ENCODE measurements around the gene WDR13. TPM values are rescaled to one million over a fixed set of nuclear protein-coding genes. Genes with fewer than 3 reads are reported as not detected.

WDR13 gene
- 89.5 and 94.5 TPM in 2 replicates for total RNA-seq

GRCh38 chrX:48597353-48598264 lies at the start of gene WDR13:
Gene WDR13 (plus strand): TSS chrX:48597492. CDS start chrX:48597997, 505 bp downstream.

GRCh38 chrX:48574270-48575266 lies 22.7 kb upstream of the WDR13 start, which contains the start of gene RBM3:
Gene RBM3 (plus strand): TSS chrX:48574484. CDS start chrX:48575181, 697 bp downstream.

Small RNA genes within 50 kb of the gene (small RNA-seq; reads per million reads assigned to genes)
- gene MRPL32P1, result not detected

Other genes starting within 250 kb of the WDR13 start
- not detected in 2 replicates for gene SSX3, start 240.8 kb upstream of the WDR13 start, total RNA-seq
- not detected in 2 replicates for gene SSX4, start 214.0 kb upstream of the WDR13 start, total RNA-seq
- not detected in 2 replicates for gene SSX4B, start 185.5 kb upstream of the WDR13 start, total RNA-seq
- gene SLC38A5, start 127.2 kb upstream of the WDR13 start, total RNA-seq, result 21.3 and 26.4 TPM in 2 replicates
- 38.6 and 38.9 TPM in 2 replicates for gene FTSJ1, start 121.3 kb upstream of the WDR13 start, total RNA-seq
- 8.6 and 12.2 TPM in 2 replicates for gene PORCN, start 88.5 kb upstream of the WDR13 start, total RNA-seq
- 33.8 and 37.8 TPM in 2 replicates for gene EBP, start 75.7 kb upstream of the WDR13 start, total RNA-seq
- gene TBC1D25, start 57.8 kb upstream of the WDR13 start, total RNA-seq, result 7.2 and 7.8 TPM in 2 replicates
- 362 and 640 TPM in 2 replicates for gene RBM3, start 23.0 kb upstream of the WDR13 start, total RNA-seq
- 0.11 and 0.13 TPM in 2 replicates for gene WAS, start 86.3 kb downstream of the WDR13 start, total RNA-seq
- 2.6 and 3.5 TPM in 2 replicates for gene SUV39H1, start 99.2 kb downstream of the WDR13 start, total RNA-seq
- not detected in 2 replicates for gene GLOD5, start 164.3 kb downstream of the WDR13 start, total RNA-seq
- gene GATA1, start 189.1 kb downstream of the WDR13 start, total RNA-seq, result not detected in 2 replicates
- 24.8 and 27.5 TPM in 2 replicates for gene HDAC6, start 204.6 kb downstream of the WDR13 start, total RNA-seq
- gene ERAS, start 229.0 kb downstream of the WDR13 start, total RNA-seq, result not detected in 2 replicates
- gene PCSK1N, start 238.1 kb downstream of the WDR13 start, total RNA-seq, result 0.13 and 0.32 TPM in 2 replicates